AG09319 (cell line): ENCODE data around the gene VWA3B.
A peak's percentile ranks its signal among the peaks of the same experiment; 100 is the strongest.
"Not testable (repeated sequence)": the region's sequence is repeated elsewhere in the genome, so short reads cannot be mapped to it uniquely, and the experiment has no call there.

Experiments
- DNase-seq: peaks from one replicate; pipeline ENCODE4 v3.0.0-alpha.2; 2010; ENCODE audit warnings: low read depth; ENCODE audit errors: extremely low read depth
- CTCF ChIP-seq: IDR thresholded peaks from 2 replicates; pipeline ENCODE4 v1.5.1; 2011; ENCODE audit warnings: low read depth, mild to moderate bottlenecking, inconsistent platforms, low read length, moderate library complexity

Gene VWA3B

GRCh38 chr2:98252038-98252773 is 165.2 kb downstream of the VWA3B start:
- no peak for TF ChIP-seq CTCF
- DNase-seq = no peak

GRCh38 chr2:98253461-98254070 is 166.6 kb downstream of the VWA3B start:
- no peak for DNase-seq
- TF ChIP-seq CTCF = no peak

- no peak for DNase-seq
- TF ChIP-seq CTCF = no peak
These were observed 167.6 kb downstream of the VWA3B start for GRCh38 chr2:98254504-98255059.

GRCh38 chr2:98258906-98259305 is 171.9 kb downstream of the VWA3B start:
- no peak for TF ChIP-seq CTCF
- no peak for DNase-seq

GRCh38 chr2:98263362-98263761 is 176.4 kb downstream of the VWA3B start:
- no peak for DNase-seq
- no peak for TF ChIP-seq CTCF

- not testable (repeated sequence) for DNase-seq
These were observed 181.3 kb downstream of the VWA3B start for GRCh38 chr2:98268225-98268624.

GRCh38 chr2:98269274-98269673 is 182.3 kb downstream of the VWA3B start:
- peak; percentile 77 for TF ChIP-seq CTCF
- peak; percentile 15 for DNase-seq
